NCI-H187 treated with DMSO at 0.1 percent for 48 hours (cell line): ENCODE data around the gene TLR6.

Experiments
- DNase-seq: peaks from one replicate; lab custom pipeline; 2025; lab: John Stamatoyannopoulos, UW

Gene TLR6

GRCh38 chr4:38856524-38857337, at the start of gene TLR6:
Gene TLR6, minus strand, starts transcription at chr4:38856817. Its CDS starts 27,344 bp downstream, at chr4:38829473.
- DNase-seq, result peak; percentile 47

GRCh38 chr4:38905652-38906385, 49.2 kb upstream of the TLR6 start:
- no peak for DNase-seq

- no peak for DNase-seq
Measured at GRCh38 chr4:38904682-38905081, 48.1 kb upstream of the TLR6 start.

GRCh38 chr4:38904090-38904666, 47.6 kb upstream of the TLR6 start:
- no peak for DNase-seq

- DNase-seq, result no peak
Measured at GRCh38 chr4:38902695-38903094, 46.1 kb upstream of the TLR6 start.

GRCh38 chr4:38902221-38902620, 45.6 kb upstream of the TLR6 start:
- DNase-seq, result no peak

GRCh38 chr4:38898245-38898644, 41.6 kb upstream of the TLR6 start:
- DNase-seq, result no peak

- DNase-seq, result no peak
Measured at GRCh38 chr4:38896940-38897339, 40.3 kb upstream of the TLR6 start.

GRCh38 chr4:38894322-38894982, 37.8 kb upstream of the TLR6 start:
- DNase-seq, result no peak

GRCh38 chr4:38891051-38891983, 34.7 kb upstream of the TLR6 start:
- no peak for DNase-seq

- no peak for DNase-seq
Measured at GRCh38 chr4:38889143-38889542, 32.5 kb upstream of the TLR6 start.

- no peak for DNase-seq
Measured at GRCh38 chr4:38884254-38884653, 27.6 kb upstream of the TLR6 start.

- DNase-seq, result no peak
Measured at GRCh38 chr4:38876636-38877035, 20.0 kb upstream of the TLR6 start.

- no peak for DNase-seq
Measured at GRCh38 chr4:38873290-38873944, 16.8 kb upstream of the TLR6 start.

- DNase-seq, result no peak
Measured at GRCh38 chr4:38872620-38873019, 16.0 kb upstream of the TLR6 start.

GRCh38 chr4:38871593-38871992, 15.0 kb upstream of the TLR6 start:
- DNase-seq, result no peak

- DNase-seq, result no peak
Measured at GRCh38 chr4:38870098-38870808, 13.6 kb upstream of the TLR6 start.

- DNase-seq, result no peak
Measured at GRCh38 chr4:38869511-38869910, 12.9 kb upstream of the TLR6 start.

GRCh38 chr4:38868059-38868960, 11.7 kb upstream of the TLR6 start:
- no peak for DNase-seq
